KMS-11 (cell line): ENCODE measurements around the gene CD79A.

ENCODE experiments used
- H2AFZ ChIP-seq: fragments of 200-600 bp; sonication (generic); 2 replicates; pipeline ENCODE4 v1.6.1; 2016; ENCODE audit warnings: antibody characterized with exemption, mixed run types, low read depth
- H3K27ac ChIP-seq: fragments of 200-600 bp; sonication (generic); 2 replicates; pipeline ENCODE4 v1.6.1; 2016; ENCODE audit warnings: mild to moderate bottlenecking, mixed run types
- H3K27me3 ChIP-seq: fragments of 200-600 bp; sonication (generic); 2 replicates; pipeline ENCODE4 v1.6.1; 2017; ENCODE audit warnings: mild to moderate bottlenecking, low read depth, mixed run types, moderate library complexity; ENCODE audit not compliant: insufficient read depth
- H3K36me3 ChIP-seq: fragments of 200-600 bp; sonication (generic); 2 replicates; pipeline ENCODE4 v1.6.1; 2017; ENCODE audit warnings: mild to moderate bottlenecking, mixed run types; ENCODE audit not compliant: insufficient read depth
- H3K4me1 ChIP-seq: fragments of 200-600 bp; sonication (generic); 2 replicates; pipeline ENCODE4 v1.6.1; 2016; ENCODE audit warnings: mild to moderate bottlenecking, low read depth, mixed run types; ENCODE audit not compliant: poor library complexity, severe bottlenecking
- H3K4me2 ChIP-seq: fragments of 200-600 bp; sonication (generic); 2 replicates; pipeline ENCODE4 v1.7.0; 2016; ENCODE audit warnings: mild to moderate bottlenecking, mixed run types
- H3K4me3 ChIP-seq: fragments of 200-600 bp; sonication (generic); IDR thresholded peaks from 2 replicates; pipeline ENCODE4 v1.6.1; 2017; ENCODE audit warnings: low read depth, low read length, mixed read lengths; ENCODE audit not compliant: insufficient read depth
- H3K79me2 ChIP-seq: fragments of 200-600 bp; sonication (generic); 2 replicates; pipeline ENCODE4 v1.6.1; 2016; ENCODE audit warnings: low read depth, mixed run types; ENCODE audit not compliant: insufficient read depth
- H3K9ac ChIP-seq: fragments of 200-600 bp; sonication (generic); 2 replicates; pipeline ENCODE4 v1.6.1; 2016; ENCODE audit warnings: mild to moderate bottlenecking, mixed run types
- H4K20me1 ChIP-seq: fragments of 200-600 bp; sonication (generic); 2 replicates; pipeline ENCODE4 v1.6.1; 2016; ENCODE audit warnings: mild to moderate bottlenecking, mixed run types; ENCODE audit not compliant: insufficient read depth
- TF ChIP-seq, protein P1 (sequence below): fragments of 200-600 bp; sonication (generic); conservative IDR thresholded peaks from 2 replicates; pipeline ENCODE4 v1.6.1; 2017; ENCODE audit warnings: low read depth, mild to moderate bottlenecking, antibody characterized with exemption, low read length, moderate library complexity, mixed read lengths

Gene CD79A

GRCh38 chr19:41853344-41853743 is 23.7 kb upstream of the CD79A start:
- Histone ChIP-seq H3K9ac (no peak overlapping the region), H3K27me3 (peaks cover 70% of the 10 kb centered on the region), H3K27ac (no peak overlapping the region), H3K36me3 (no peaks in the 10 kb centered on the region), H3K4me2 (no peak overlapping the region), H4K20me1 (no peaks in the 10 kb centered on the region), H3K4me3 (no peak overlapping the region), H2AFZ (no peak overlapping the region), H3K79me2 (no peaks in the 10 kb centered on the region), H3K4me1 (no peaks in the 10 kb centered on the region)
- TF ChIP-seq, protein P1, sequence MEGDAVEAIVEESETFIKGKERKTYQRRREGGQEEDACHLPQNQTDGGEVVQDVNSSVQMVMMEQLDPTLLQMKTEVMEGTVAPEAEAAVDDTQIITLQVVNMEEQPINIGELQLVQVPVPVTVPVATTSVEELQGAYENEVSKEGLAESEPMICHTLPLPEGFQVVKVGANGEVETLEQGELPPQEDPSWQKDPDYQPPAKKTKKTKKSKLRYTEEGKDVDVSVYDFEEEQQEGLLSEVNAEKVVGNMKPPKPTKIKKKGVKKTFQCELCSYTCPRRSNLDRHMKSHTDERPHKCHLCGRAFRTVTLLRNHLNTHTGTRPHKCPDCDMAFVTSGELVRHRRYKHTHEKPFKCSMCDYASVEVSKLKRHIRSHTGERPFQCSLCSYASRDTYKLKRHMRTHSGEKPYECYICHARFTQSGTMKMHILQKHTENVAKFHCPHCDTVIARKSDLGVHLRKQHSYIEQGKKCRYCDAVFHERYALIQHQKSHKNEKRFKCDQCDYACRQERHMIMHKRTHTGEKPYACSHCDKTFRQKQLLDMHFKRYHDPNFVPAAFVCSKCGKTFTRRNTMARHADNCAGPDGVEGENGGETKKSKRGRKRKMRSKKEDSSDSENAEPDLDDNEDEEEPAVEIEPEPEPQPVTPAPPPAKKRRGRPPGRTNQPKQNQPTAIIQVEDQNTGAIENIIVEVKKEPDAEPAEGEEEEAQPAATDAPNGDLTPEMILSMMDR, result no peak

DNA sequence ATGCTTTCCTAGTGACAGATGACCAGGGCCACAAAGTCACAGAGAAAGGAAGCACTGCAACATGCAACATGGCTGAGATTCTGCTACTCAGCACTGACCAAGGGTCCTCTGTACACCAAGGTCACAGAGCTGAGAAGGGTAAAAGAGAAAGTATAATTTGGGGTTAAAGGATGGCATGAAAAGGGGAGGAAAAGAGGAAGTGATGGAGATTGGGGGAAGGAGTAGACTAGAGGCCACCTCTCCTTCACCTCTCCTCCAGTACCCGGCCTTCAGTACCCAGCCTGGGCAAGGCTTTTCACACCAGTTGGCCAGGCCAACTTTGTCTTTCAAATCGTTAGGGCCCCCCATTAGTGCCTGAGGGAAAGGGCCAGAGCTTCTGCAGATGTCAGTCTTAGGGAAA is 23.3 kb upstream of the CD79A start:
- no peak overlapping the region for H3K9ac ChIP-seq
- peaks cover 66% of the 10 kb centered on the region for H3K27me3 ChIP-seq
- TF ChIP-seq, protein P1, result no peak
- H3K4me2 ChIP-seq, result no peak overlapping the region
- H3K4me1 ChIP-seq, result peaks cover 1% of the 10 kb centered on the region
- H2AFZ ChIP-seq, result no peak overlapping the region
- H3K36me3 ChIP-seq, result no peaks in the 10 kb centered on the region
- no peak overlapping the region for H3K4me3 ChIP-seq
- no peak overlapping the region for H3K27ac ChIP-seq
- no peaks in the 10 kb centered on the region for H4K20me1 ChIP-seq
- no peaks in the 10 kb centered on the region for H3K79me2 ChIP-seq

DNA sequence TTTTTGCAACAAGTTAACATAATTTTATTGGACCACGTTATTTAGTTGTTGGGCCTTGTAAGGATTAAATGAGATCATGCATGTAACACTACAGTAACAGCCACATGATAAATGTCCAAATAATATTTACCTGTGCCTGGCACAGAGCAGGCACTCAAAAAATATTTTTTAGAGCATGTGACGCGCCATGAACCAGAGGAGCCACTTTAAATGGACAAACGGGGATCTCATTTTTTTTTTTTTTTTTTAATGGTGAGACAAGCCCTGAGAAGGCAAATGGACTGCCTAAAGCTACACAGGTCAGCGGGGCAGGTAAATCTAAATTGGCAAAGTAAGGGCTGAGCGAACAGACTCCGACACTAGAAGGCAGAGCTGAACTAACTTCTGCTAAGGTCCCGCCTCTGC is 17.9 kb upstream of the CD79A start:
- Histone ChIP-seq H3K27me3 (peaks cover 13% of the 10 kb centered on the region; the same call in 1 of the 2 replicates), H3K4me2 (peak overlapping the region; percentile 64), H3K9ac (no peak overlapping the region), H2AFZ (peak overlapping the region; percentile 56), H3K4me1 (peaks cover 38% of the 10 kb centered on the region), H3K36me3 (peaks cover 28% of the 10 kb centered on the region; the same call in 1 of the 2 replicates), H3K27ac (no peak overlapping the region), H3K79me2 (peaks cover 39% of the 10 kb centered on the region), H3K4me3 (no peak overlapping the region), H4K20me1 (peaks cover 11% of the 10 kb centered on the region)
- TF ChIP-seq, protein P1, result no peak

- TF ChIP-seq, protein P1, result peak; percentile 76
- peaks cover 7% of the 10 kb centered on the region; the same call in 1 of the 2 replicates for H3K27me3 ChIP-seq
- peak within 1 kb of the TSS; percentile 99 for H3K9ac ChIP-seq
- no peak within 1 kb of the TSS for H3K4me3 ChIP-seq
- peaks cover 17% of the 10 kb centered on the region for H4K20me1 ChIP-seq
- H3K36me3 ChIP-seq, result peaks cover 33% of the 10 kb centered on the region; the same call in 1 of the 2 replicates
- H3K27ac ChIP-seq, result peak within 1 kb of the TSS; percentile 82
- peak within 1 kb of the TSS; percentile 75 for H2AFZ ChIP-seq
- H3K4me2 ChIP-seq, result peak within 1 kb of the TSS; percentile 97
- peaks cover 44% of the 10 kb centered on the region for H3K4me1 ChIP-seq
- peaks cover 45% of the 10 kb centered on the region for H3K79me2 ChIP-seq
These were observed 17.3 kb upstream of the CD79A start, which contains the start of gene RPS19 for GRCh38 chr19:41859618-41860418. TSS of gene RPS19 (plus strand) at chr19:41860255. CDS start at chr19:41860775, 520 bp downstream.
